GM12878 (cell line): Measurements from ENCODE around the gene SYCE1. TPM values are rescaled to one million over a fixed set of nuclear protein-coding genes. Genes with fewer than 3 reads are reported as not detected.

ENCODE experiments used
- ATAC-seq: fragments of 200-7000 bp; cut with Tn5 transposase; 3 replicates; pipeline ENCODE4 v1.9.1; 2020; ENCODE audit warnings: mild to moderate bottlenecking, moderate library complexity
- BruUV-seq: library from RNA; stranded (reverse); fragments of 400-500 nt; replicated peaks from 2 replicates; lab custom pipeline; 2021; lab: Mats Ljungman, UMichigan
- CTCF ChIA-PET: fragments of 300-600 bp; sonication (Branson Sonifier 250); formaldehyde crosslinking; extraction: SDS; loops from one replicate; lab custom pipeline; 2021; ENCODE audit warnings: inconsistent platforms; lab: Yijun Ruan, JAX
- POLR2A ChIA-PET: fragments of 350-600 bp; formaldehyde crosslinking; extraction: SDS; loops from one replicate; lab custom pipeline; 2021; ENCODE audit warnings: inconsistent platforms; lab: Charles Lee
- RAD21 ChIA-PET: fragments of 300-600 bp; sonication (Branson Sonifier 250); formaldehyde crosslinking; loops from one replicate; lab custom pipeline; 2023; ENCODE audit warnings: antibody characterized with exemption; ENCODE audit not compliant: unreplicated experiment; lab: Charles Lee
- SMC1A ChIA-PET: fragments of 300-600 bp; sonication (Branson Sonifier 250); formaldehyde crosslinking; loops from one replicate; lab custom pipeline; 2023; ENCODE audit not compliant: unreplicated experiment, uncharacterized antibody; lab: Charles Lee
- DNase-seq: peaks from one replicate; pipeline ENCODE4 v3.0.0-alpha.2; 2011; ENCODE audit warnings: low read depth, low spot score
- FAIRE-seq: peaks from 3 replicates; lab custom pipeline; 2011; peaks lifted over from hg19 to GRCh38; lab: Jason Lieb, UNC
- H2AFZ ChIP-seq: 2 replicates; pipeline ENCODE4 v1.6.0; 2011; ENCODE audit warnings: low read depth, low read length, control low read depth; ENCODE audit not compliant: control insufficient read depth
- H3K27ac ChIP-seq: 2 replicates; pipeline ENCODE4 v1.5.1; 2011; ENCODE audit warnings: control low read depth; ENCODE audit not compliant: control insufficient read depth, insufficient read depth
- H3K27me3 ChIP-seq, 2 experiments: replicated peaks in 1 of 2; 2 replicates each; pipeline versions ENCODE4 v1.6.0 to v1.6.1; 2011; ENCODE audit warnings: low read length in 1 of 2; ENCODE audit not compliant: control insufficient read depth in 2 of 2, insufficient read depth in 2 of 2
- H3K36me3 ChIP-seq, 2 experiments: 2 replicates each; pipeline ENCODE4 v1.5.1; 2011; ENCODE audit warnings: low read length in 1 of 2; ENCODE audit not compliant: control insufficient read depth in 2 of 2, insufficient read depth in 2 of 2
- H3K4me1 ChIP-seq: 2 replicates; pipeline ENCODE4 v1.6.1; 2011; ENCODE audit warnings: mild to moderate bottlenecking, low read length, moderate library complexity, mixed read lengths; ENCODE audit not compliant: control insufficient read depth, insufficient read depth
- H3K4me2 ChIP-seq: 2 replicates; pipeline ENCODE4 v1.6.0; 2011; ENCODE audit warnings: control low read depth; ENCODE audit not compliant: control insufficient read depth, insufficient read depth
- H3K4me3 ChIP-seq: fragments of 200-600 bp; sonication (generic); 2 replicates; pipeline ENCODE4 v1.5.1; 2016
- H3K79me2 ChIP-seq: 2 replicates; pipeline ENCODE4 v1.6.0; 2011; ENCODE audit warnings: low read length; ENCODE audit not compliant: control insufficient read depth, insufficient read depth
- H3K9ac ChIP-seq: 2 replicates; pipeline ENCODE4 v1.8.0; 2011; ENCODE audit warnings: low read length, control low read depth, mixed read lengths; ENCODE audit not compliant: control insufficient read depth, insufficient read depth
- H3K9me3 ChIP-seq: replicated peaks from 3 replicates; pipeline ENCODE4 v1.5.1; 2011; ENCODE audit warnings: mild to moderate bottlenecking, low read length; ENCODE audit not compliant: control insufficient read depth, insufficient read depth
- H4K20me1 ChIP-seq: 2 replicates; pipeline ENCODE4 v1.6.0; 2011; ENCODE audit not compliant: control insufficient read depth, insufficient read depth
- BHLHE40 ChIP-seq, 2 experiments: fragments of 450-650 bp in 1 of 2; IDR thresholded peaks; 2 replicates each; pipeline ENCODE4 v1.6.1; 2011 to 2017; ENCODE audit warnings: low read depth in 2 of 2, borderline replicate concordance in 1 of 2, improper control_type of control experiment in 1 of 2, low read length in 1 of 2, mild to moderate bottlenecking in 1 of 2
- CREB1 ChIP-seq: IDR thresholded peaks from 2 replicates; pipeline ENCODE4 v1.6.1; 2012; ENCODE audit warnings: low read depth, mild to moderate bottlenecking, inconsistent platforms
- CREM ChIP-seq: IDR thresholded peaks from 2 replicates; pipeline ENCODE4 v1.6.1; 2014; ENCODE audit warnings: antibody characterized with exemption, low read depth
- TCF7 ChIP-seq: IDR thresholded peaks from 2 replicates; pipeline ENCODE4 v1.6.1; 2014; ENCODE audit warnings: antibody characterized with exemption, borderline replicate concordance
- WGBS: methylation state at CpG from one replicate; pipeline ENCODE4 v1.1.6; 2016; ENCODE audit warnings: low lambda C conversion rate; ENCODE audit not compliant: insufficient replicate concordance, insufficient coverage; ENCODE audit errors: missing lambda C conversion rate; 5-methylcytosine and 5-hydroxymethylcytosine counted together
- in situ Hi-C: fragments of 300-500 bp; cut with MboI; formaldehyde crosslinking; loops from 9 replicates; pipeline ENCODE4 v1.14.3; 2018; ENCODE audit warnings: mixed read lengths
- intact Hi-C: fragments of 100-400 bp; cut with micrococcal nuclease; formaldehyde crosslinking; loops from one replicate; pipeline ENCODE4 v1.14.2; 2022; ENCODE audit not compliant: unreplicated experiment
- polyA plus RNA-seq, 11 experiments: library from polyadenylated mRNA; depleted of rRNA in 4 of 11; unstranded in 6 of 11; stranded (reverse) in 5 of 11; fragments of >200 nt; fragmentation: Nextera tagmentation in 4 of 11; fragmentation: Illumina TruSeq in 1 of 11; extraction: Ambion mirVana in 4 of 11; extraction: Trizol in 1 of 11; gene quantifications; 1 replicate in 1 of 11; 2 replicates in 10 of 11; pipeline versions ENCODE4 v1.2.1 to v1.2.3, GENCODE V29; 2011 to 2016; ENCODE audit warnings: inconsistent platforms in 2 of 11, missing spikeins in 2 of 11, low read depth in 1 of 11
- total RNA-seq, 4 experiments: library from RNA; depleted of rRNA in 3 of 4; stranded (reverse); fragments of >200 nt in 3 of 4; fragmentation: Illumina TruSeq in 1 of 4; extraction: Trizol in 1 of 4; gene quantifications; 2 replicates each; pipeline versions ENCODE4 v1.2.1 to v1.2.3, GENCODE V29; 2013 to 2021
- TF ChIP-seq, protein P1 (sequence below): IDR thresholded peaks from 2 replicates; pipeline ENCODE4 v1.6.1; 2012; ENCODE audit warnings: low read depth, low read length, improper control_type of control experiment

SYCE1 gene
- total and polyA plus RNA-seq, 10 of the 15 experiments (the other 5 are each of a cell fraction or from before 2014, with no cell fraction given) = not detected

- ChIA-PET SMC1A (no interaction called here), RAD21 (no interaction called here), POLR2A (no interaction called here), CTCF (interaction anchor here (0.7 kb wide), 1 partner anchor 72 kb away, joined by 3 read pairs; no protein-coding TSS in a partner anchor)
- H3K9ac ChIP-seq = no peak overlapping the region
- no peak for DNase-seq
- no peak for TF ChIP-seq CREB1
- TF ChIP-seq, protein P1, sequence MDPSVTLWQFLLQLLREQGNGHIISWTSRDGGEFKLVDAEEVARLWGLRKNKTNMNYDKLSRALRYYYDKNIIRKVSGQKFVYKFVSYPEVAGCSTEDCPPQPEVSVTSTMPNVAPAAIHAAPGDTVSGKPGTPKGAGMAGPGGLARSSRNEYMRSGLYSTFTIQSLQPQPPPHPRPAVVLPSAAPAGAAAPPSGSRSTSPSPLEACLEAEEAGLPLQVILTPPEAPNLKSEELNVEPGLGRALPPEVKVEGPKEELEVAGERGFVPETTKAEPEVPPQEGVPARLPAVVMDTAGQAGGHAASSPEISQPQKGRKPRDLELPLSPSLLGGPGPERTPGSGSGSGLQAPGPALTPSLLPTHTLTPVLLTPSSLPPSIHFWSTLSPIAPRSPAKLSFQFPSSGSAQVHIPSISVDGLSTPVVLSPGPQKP = no peak
- no peak for TF ChIP-seq BHLHE40 (IDR thresholded peaks at IDR 0.05; ENCODE audit: borderline replicate concordance in 1 of 2, low read depth in 2 of 2, low read length in 1 of 2)
- TF ChIP-seq CREM = no peak
- TF ChIP-seq TCF7 = no peak
- no peak for FAIRE-seq
- no peaks in the 10 kb centered on the region; the same call in 2 of the 3 replicates for H3K9me3 ChIP-seq
- H3K4me1 ChIP-seq = no peaks in the 10 kb centered on the region
- H3K4me2 ChIP-seq = no peak overlapping the region
- in situ Hi-C loops = no loop called here
- no peak for ATAC-seq
- H2AFZ ChIP-seq = no peak overlapping the region
- intact Hi-C loops = loop anchor here (5.0 kb wide), 1 partner anchor 792 kb away; no protein-coding TSS in a partner anchor
- no peaks in the 10 kb centered on the region for H3K79me2 ChIP-seq
- no peak overlapping the region for H3K27ac ChIP-seq
- no peaks in the 10 kb centered on the region; a peak in 1 of 4 replicates for H3K27me3 ChIP-seq
- no peaks in the 10 kb centered on the region for H3K36me3 ChIP-seq
- BruUV-seq = no TSS peak
- WGBS = 42% methylated on average over 4 of the region's 4 CpGs
- H4K20me1 ChIP-seq = no peaks in the 10 kb centered on the region
- H3K4me3 ChIP-seq = no peak overlapping the region
Observed at GRCh38 chr10:133509700-133510099, 55.7 kb downstream of the SYCE1 start.

Other genes with a start within 250 kb of the SYCE1 start
Only the 7 nearest of the 10 such genes appear.
- 63.5 and 71.4 TPM in 2 replicates for gene ECHS1, start 192.2 kb downstream of the SYCE1 start, total RNA-seq (2014; rRNA removed)
- gene ECHS1, start 192.2 kb downstream of the SYCE1 start, total RNA-seq (2014; rRNA removed; fragmentation: Illumina TruSeq; extraction: Trizol) = 48.0 and 50.8 TPM in 2 replicates
- gene ECHS1, start 192.2 kb downstream of the SYCE1 start, total RNA-seq (2021) = 73.2 and 77.8 TPM in 2 replicates
- gene ECHS1, start 192.2 kb downstream of the SYCE1 start, polyA plus RNA-seq (2011; rRNA removed) = 21.0 and 32.7 TPM in 2 replicates
- gene ECHS1, start 192.2 kb downstream of the SYCE1 start, polyA plus RNA-seq (2014; fragmentation: Illumina TruSeq; extraction: Trizol) = 35.6 and 57.1 TPM in 2 replicates
- gene ECHS1, start 192.2 kb downstream of the SYCE1 start, polyA plus RNA-seq (2014; fragmentation: Nextera tagmentation; extraction: Ambion mirVana) = 10 to 100 TPM; 55.3 to 67.7 TPM
- 51.9 and 52.6 TPM in 2 replicates for gene ECHS1, start 192.2 kb downstream of the SYCE1 start, polyA plus RNA-seq (2014; rRNA removed)
- 100 to 1,000 TPM; 162 to 164 TPM for gene ECHS1, start 192.2 kb downstream of the SYCE1 start, polyA plus RNA-seq (2016; fragmentation: Nextera tagmentation; extraction: Ambion mirVana)
- 11.7 and 13.8 TPM in 2 replicates for gene PAOX, start 186.3 kb downstream of the SYCE1 start, total RNA-seq (2014; rRNA removed)
- gene PAOX, start 186.3 kb downstream of the SYCE1 start, total RNA-seq (2014; rRNA removed; fragmentation: Illumina TruSeq; extraction: Trizol) = 5.5 and 7.2 TPM in 2 replicates
- gene PAOX, start 186.3 kb downstream of the SYCE1 start, total RNA-seq (2021) = 14.4 and 16.1 TPM in 2 replicates
- 4.3 and 4.7 TPM in 2 replicates for gene PAOX, start 186.3 kb downstream of the SYCE1 start, polyA plus RNA-seq (2011; rRNA removed)
- gene PAOX, start 186.3 kb downstream of the SYCE1 start, polyA plus RNA-seq (2014; fragmentation: Illumina TruSeq; extraction: Trizol) = 2.2 and 4.1 TPM in 2 replicates
- 1 to 10 TPM; 1.2 to 4.9 TPM for gene PAOX, start 186.3 kb downstream of the SYCE1 start, polyA plus RNA-seq (2014; fragmentation: Nextera tagmentation; extraction: Ambion mirVana)
- 15.1 and 16.1 TPM in 2 replicates for gene PAOX, start 186.3 kb downstream of the SYCE1 start, polyA plus RNA-seq (2014; rRNA removed)
- gene PAOX, start 186.3 kb downstream of the SYCE1 start, polyA plus RNA-seq (2016; fragmentation: Nextera tagmentation; extraction: Ambion mirVana) = 10 to 100 TPM; 20.5 to 22.2 TPM
- 39.6 and 46.6 TPM in 2 replicates for gene MTG1, start 171.4 kb downstream of the SYCE1 start, total RNA-seq (2014; rRNA removed)
- 34.4 and 41.6 TPM in 2 replicates for gene MTG1, start 171.4 kb downstream of the SYCE1 start, total RNA-seq (2014; rRNA removed; fragmentation: Illumina TruSeq; extraction: Trizol)
- gene MTG1, start 171.4 kb downstream of the SYCE1 start, total RNA-seq (2021) = 52.8 and 65.8 TPM in 2 replicates
- 50.7 and 64.1 TPM in 2 replicates for gene MTG1, start 171.4 kb downstream of the SYCE1 start, polyA plus RNA-seq (2011; rRNA removed)
- 46.0 and 60.9 TPM in 2 replicates for gene MTG1, start 171.4 kb downstream of the SYCE1 start, polyA plus RNA-seq (2014; fragmentation: Illumina TruSeq; extraction: Trizol)
- gene MTG1, start 171.4 kb downstream of the SYCE1 start, polyA plus RNA-seq (2014; fragmentation: Nextera tagmentation; extraction: Ambion mirVana) = 1 to 10 TPM; 6.2 to 9.2 TPM
- gene MTG1, start 171.4 kb downstream of the SYCE1 start, polyA plus RNA-seq (2014; rRNA removed) = 92.6 and 95.2 TPM in 2 replicates
- 100 to 1,000 TPM; 102 to 104 TPM for gene MTG1, start 171.4 kb downstream of the SYCE1 start, polyA plus RNA-seq (2016; fragmentation: Nextera tagmentation; extraction: Ambion mirVana)
- not detected in 2 replicates for gene SPRN, start 141.0 kb downstream of the SYCE1 start, total RNA-seq (2014; rRNA removed)
- not detected in 2 replicates for gene SPRN, start 141.0 kb downstream of the SYCE1 start, total RNA-seq (2014; rRNA removed; fragmentation: Illumina TruSeq; extraction: Trizol)
- gene SPRN, start 141.0 kb downstream of the SYCE1 start, total RNA-seq (2021) = not detected in 2 replicates
- not detected in 2 replicates for gene SPRN, start 141.0 kb downstream of the SYCE1 start, polyA plus RNA-seq (2011; rRNA removed)
- gene SPRN, start 141.0 kb downstream of the SYCE1 start, polyA plus RNA-seq (2014; fragmentation: Illumina TruSeq; extraction: Trizol) = not detected in 2 replicates
- gene SPRN, start 141.0 kb downstream of the SYCE1 start, polyA plus RNA-seq (2014; fragmentation: Nextera tagmentation; extraction: Ambion mirVana) = under 1 TPM; 0.03 to 0.15 TPM
- gene SPRN, start 141.0 kb downstream of the SYCE1 start, polyA plus RNA-seq (2014; rRNA removed) = not detected in 2 replicates
- under 1 TPM; 0.78 to 0.96 TPM for gene SPRN, start 141.0 kb downstream of the SYCE1 start, polyA plus RNA-seq (2016; fragmentation: Nextera tagmentation; extraction: Ambion mirVana)
- 0.60 and 0.62 TPM in 2 replicates for gene SCART1, start 111.6 kb downstream of the SYCE1 start, total RNA-seq (2014; rRNA removed)
- gene SCART1, start 111.6 kb downstream of the SYCE1 start, total RNA-seq (2014; rRNA removed; fragmentation: Illumina TruSeq; extraction: Trizol) = 0.37 and 0.54 TPM in 2 replicates
- gene SCART1, start 111.6 kb downstream of the SYCE1 start, total RNA-seq (2021) = 1.2 TPM in 2 replicates
- gene SCART1, start 111.6 kb downstream of the SYCE1 start, polyA plus RNA-seq (2011; rRNA removed) = 22.0 and 23.1 TPM in 2 replicates
- gene SCART1, start 111.6 kb downstream of the SYCE1 start, polyA plus RNA-seq (2014; fragmentation: Illumina TruSeq; extraction: Trizol) = 0.32 and 0.72 TPM in 2 replicates
- gene SCART1, start 111.6 kb downstream of the SYCE1 start, polyA plus RNA-seq (2014; fragmentation: Nextera tagmentation; extraction: Ambion mirVana) = under 1 TPM; 0.05 to 0.09 TPM
- 1.2 and 1.5 TPM in 2 replicates for gene SCART1, start 111.6 kb downstream of the SYCE1 start, polyA plus RNA-seq (2014; rRNA removed)
- under 1 TPM; 0.11 to 0.31 TPM for gene SCART1, start 111.6 kb downstream of the SYCE1 start, polyA plus RNA-seq (2016; fragmentation: Nextera tagmentation; extraction: Ambion mirVana)
- 0.17 TPM in 1 of 2 replicates, not detected in the other for gene CYP2E1, start 38.2 kb downstream of the SYCE1 start, total RNA-seq (2014; rRNA removed)
- gene CYP2E1, start 38.2 kb downstream of the SYCE1 start, total RNA-seq (2014; rRNA removed; fragmentation: Illumina TruSeq; extraction: Trizol) = not detected in 2 replicates
- 0.96 and 1.9 TPM in 2 replicates for gene CYP2E1, start 38.2 kb downstream of the SYCE1 start, total RNA-seq (2021)
- 0.48 and 0.82 TPM in 2 replicates for gene CYP2E1, start 38.2 kb downstream of the SYCE1 start, polyA plus RNA-seq (2011; rRNA removed)
- 0.10 and 0.92 TPM in 2 replicates for gene CYP2E1, start 38.2 kb downstream of the SYCE1 start, polyA plus RNA-seq (2014; fragmentation: Illumina TruSeq; extraction: Trizol)
- under 1 TPM; 0.09 to 0.31 TPM for gene CYP2E1, start 38.2 kb downstream of the SYCE1 start, polyA plus RNA-seq (2014; fragmentation: Nextera tagmentation; extraction: Ambion mirVana)
- gene CYP2E1, start 38.2 kb downstream of the SYCE1 start, polyA plus RNA-seq (2014; rRNA removed) = 0.28 TPM in 1 of 2 replicates, not detected in the other
- gene CYP2E1, start 38.2 kb downstream of the SYCE1 start, polyA plus RNA-seq (2016; fragmentation: Nextera tagmentation; extraction: Ambion mirVana) = not detected
- gene FRG2B, start 61.2 kb upstream of the SYCE1 start, total RNA-seq (2014; rRNA removed) = not detected in 2 replicates
- gene FRG2B, start 61.2 kb upstream of the SYCE1 start, total RNA-seq (2014; rRNA removed; fragmentation: Illumina TruSeq; extraction: Trizol) = not detected in 2 replicates
- not detected in 2 replicates for gene FRG2B, start 61.2 kb upstream of the SYCE1 start, total RNA-seq (2021)
- gene FRG2B, start 61.2 kb upstream of the SYCE1 start, polyA plus RNA-seq (2011; rRNA removed) = not detected in 2 replicates
- gene FRG2B, start 61.2 kb upstream of the SYCE1 start, polyA plus RNA-seq (2014; fragmentation: Illumina TruSeq; extraction: Trizol) = not detected in 2 replicates
- gene FRG2B, start 61.2 kb upstream of the SYCE1 start, polyA plus RNA-seq (2014; fragmentation: Nextera tagmentation; extraction: Ambion mirVana) = not detected
- gene FRG2B, start 61.2 kb upstream of the SYCE1 start, polyA plus RNA-seq (2014; rRNA removed) = not detected in 2 replicates
- not detected for gene FRG2B, start 61.2 kb upstream of the SYCE1 start, polyA plus RNA-seq (2016; fragmentation: Nextera tagmentation; extraction: Ambion mirVana)